Erythroblast (primary cell): ENCODE data around the gene CAPNS1.

Source experiments
- DNase-seq, 2 experiments: peaks; one replicate each; lab custom pipeline; 2025; lab: John Stamatoyannopoulos, UW
- GATA1 ChIP-seq: IDR thresholded peaks from 2 replicates; pipeline ENCODE4 v1.6.1; 2011; ENCODE audit warnings: low read depth, mild to moderate bottlenecking, control low read depth, low read length, moderate library complexity
- POLR2A ChIP-seq: IDR thresholded peaks from 2 replicates; pipeline ENCODE4 v1.6.1; 2011; ENCODE audit warnings: mild to moderate bottlenecking, low read length

The CAPNS1 gene

GRCh38 chr19:36139473-36140303, at the start of gene CAPNS1:
TSS of gene CAPNS1 (plus strand) at chr19:36140066. CDS start at chr19:36141012, 946 bp downstream.
- TF ChIP-seq POLR2A (peak; percentile 68), GATA1 (no peak)

GRCh38 chr19:36090910-36091695, 48.8 kb upstream of the CAPNS1 start:
- DNase-seq, result no peak

More at GRCh38 chr19:36139473-36140303, at the start of gene CAPNS1:
- peak; percentile 96 to 98 for DNase-seq

GRCh38 chr19:36092566-36092965, 47.3 kb upstream of the CAPNS1 start:
- no peak for DNase-seq
- TF ChIP-seq GATA1 (no peak), POLR2A (no peak)

More at GRCh38 chr19:36090910-36091695, 48.8 kb upstream of the CAPNS1 start:
- TF ChIP-seq POLR2A (no peak), GATA1 (no peak)

- DNase-seq, result no peak
- no peak for TF ChIP-seq GATA1
Observed at GRCh38 chr19:36093146-36093662, 46.7 kb upstream of the CAPNS1 start.

- no peak for TF ChIP-seq POLR2A
- TF ChIP-seq GATA1, result no peak
- DNase-seq, result no peak
Observed at GRCh38 chr19:36093687-36094086, 46.2 kb upstream of the CAPNS1 start.

- DNase-seq, result no peak
- TF ChIP-seq POLR2A, result no peak
- TF ChIP-seq GATA1, result no peak
Observed at GRCh38 chr19:36097036-36097435, 42.8 kb upstream of the CAPNS1 start.

- TF ChIP-seq GATA1 (no peak), POLR2A (no peak)
Observed at GRCh38 chr19:36099166-36099785, 40.6 kb upstream of the CAPNS1 start.

GRCh38 chr19:36100476-36100875, 39.4 kb upstream of the CAPNS1 start:
- DNase-seq, result peak; percentile 62 to 80
- TF ChIP-seq GATA1 (no peak), POLR2A (peak; percentile 55)

More at GRCh38 chr19:36099166-36099785, 40.6 kb upstream of the CAPNS1 start:
- DNase-seq, result no peak

- no peak for DNase-seq
- TF ChIP-seq POLR2A, result no peak
- TF ChIP-seq GATA1, result no peak
Observed at GRCh38 chr19:36101550-36102327, 38.1 kb upstream of the CAPNS1 start.

GRCh38 chr19:36103040-36103626, 36.7 kb upstream of the CAPNS1 start:
- no peak for DNase-seq
- no peak for TF ChIP-seq GATA1
- TF ChIP-seq POLR2A, result no peak

GRCh38 chr19:36103842-36104552, 35.9 kb upstream of the CAPNS1 start:
- DNase-seq, result peak; percentile 83 to 91
- TF ChIP-seq GATA1, result no peak
- TF ChIP-seq POLR2A, result peak; percentile 47

GRCh38 chr19:36106441-36106840, 33.4 kb upstream of the CAPNS1 start:
- no peak for DNase-seq
- no peak for TF ChIP-seq POLR2A
- no peak for TF ChIP-seq GATA1

- TF ChIP-seq GATA1 (no peak), POLR2A (no peak)
- no peak for DNase-seq
Observed at GRCh38 chr19:36106991-36107390, 32.9 kb upstream of the CAPNS1 start.
